OCI-LY1 (cell line): ENCODE data around the gene PRR3.
"Not testable (repeated sequence)": the region's sequence is repeated elsewhere in the genome, so short reads cannot be mapped to it uniquely, and the experiment has no call there.

Source experiments
- EZH2 ChIP-seq: fragments of 200-600 bp; sonication (generic), shearing (Covaris generic); IDR thresholded peaks from 2 replicates; pipeline ENCODE4 v1.8.0; 2017; ENCODE audit warnings: borderline replicate concordance, mixed run types, mild to moderate bottlenecking, antibody characterized with exemption, low read length, moderate library complexity, mixed read lengths
- TF ChIP-seq, protein P1 (sequence below): fragments of 200-600 bp; sonication (generic), shearing (Covaris generic); IDR thresholded peaks from 2 replicates; pipeline ENCODE4 v1.5.1; 2017; ENCODE audit warnings: mild to moderate bottlenecking, antibody characterized with exemption, low read length, moderate library complexity, mixed read lengths

DNA sequence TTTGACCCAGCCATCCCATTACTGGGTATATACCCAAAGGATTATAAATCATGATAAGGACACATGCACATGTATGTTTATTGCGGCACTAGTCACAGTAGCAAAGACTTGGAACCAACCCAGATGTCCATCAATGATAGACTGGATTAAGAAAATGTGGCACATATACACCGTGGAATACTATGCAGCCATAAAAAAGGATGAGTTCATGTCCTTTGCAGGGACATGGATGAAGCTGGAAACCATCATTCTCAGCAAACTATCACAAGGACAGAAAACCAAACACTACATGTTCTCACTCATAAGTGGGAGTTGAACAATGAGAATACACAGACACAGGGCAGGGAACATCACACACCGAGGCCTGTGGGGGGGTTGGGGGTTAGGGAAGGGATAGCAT is 30.7 kb upstream of the PRR3 start:
- TF ChIP-seq, protein P1, sequence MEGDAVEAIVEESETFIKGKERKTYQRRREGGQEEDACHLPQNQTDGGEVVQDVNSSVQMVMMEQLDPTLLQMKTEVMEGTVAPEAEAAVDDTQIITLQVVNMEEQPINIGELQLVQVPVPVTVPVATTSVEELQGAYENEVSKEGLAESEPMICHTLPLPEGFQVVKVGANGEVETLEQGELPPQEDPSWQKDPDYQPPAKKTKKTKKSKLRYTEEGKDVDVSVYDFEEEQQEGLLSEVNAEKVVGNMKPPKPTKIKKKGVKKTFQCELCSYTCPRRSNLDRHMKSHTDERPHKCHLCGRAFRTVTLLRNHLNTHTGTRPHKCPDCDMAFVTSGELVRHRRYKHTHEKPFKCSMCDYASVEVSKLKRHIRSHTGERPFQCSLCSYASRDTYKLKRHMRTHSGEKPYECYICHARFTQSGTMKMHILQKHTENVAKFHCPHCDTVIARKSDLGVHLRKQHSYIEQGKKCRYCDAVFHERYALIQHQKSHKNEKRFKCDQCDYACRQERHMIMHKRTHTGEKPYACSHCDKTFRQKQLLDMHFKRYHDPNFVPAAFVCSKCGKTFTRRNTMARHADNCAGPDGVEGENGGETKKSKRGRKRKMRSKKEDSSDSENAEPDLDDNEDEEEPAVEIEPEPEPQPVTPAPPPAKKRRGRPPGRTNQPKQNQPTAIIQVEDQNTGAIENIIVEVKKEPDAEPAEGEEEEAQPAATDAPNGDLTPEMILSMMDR = not testable (repeated sequence)
- not testable (repeated sequence) for TF ChIP-seq EZH2
